Activated T-cell treated with anti-CD3 and anti-CD28 coated beads for 48 hours (primary cell): ENCODE data around the gene TEX55.
"Not testable (repeated sequence)": the region's sequence is repeated elsewhere in the genome, so short reads cannot be mapped to it uniquely, and the experiment has no call there.

Experiments
- DNase-seq: peaks from one replicate; pipeline ENCODE4 v3.0.0-alpha.2; 2020; ENCODE audit warnings: low read depth

TEX55 gene

DNA sequence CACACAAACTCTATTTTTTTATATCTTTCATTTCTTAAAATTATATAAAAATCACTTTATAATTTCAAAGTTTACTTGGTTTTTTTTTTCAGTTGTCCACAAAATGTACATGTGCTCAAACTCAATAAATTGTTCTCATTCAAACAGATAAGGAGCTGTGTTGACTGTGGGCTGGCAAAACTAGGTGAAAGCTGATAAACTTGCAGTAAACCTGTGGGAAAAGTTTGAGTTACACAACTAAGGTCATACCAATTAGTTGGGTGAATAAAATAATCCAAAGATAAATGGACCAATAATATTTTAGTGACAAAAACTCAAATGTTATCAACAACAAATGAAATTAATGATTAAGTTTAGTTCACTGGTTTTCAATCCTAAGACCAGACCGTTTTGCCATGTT lies 14.8 kb downstream of the TEX55 start:
- no peak for DNase-seq

DNA sequence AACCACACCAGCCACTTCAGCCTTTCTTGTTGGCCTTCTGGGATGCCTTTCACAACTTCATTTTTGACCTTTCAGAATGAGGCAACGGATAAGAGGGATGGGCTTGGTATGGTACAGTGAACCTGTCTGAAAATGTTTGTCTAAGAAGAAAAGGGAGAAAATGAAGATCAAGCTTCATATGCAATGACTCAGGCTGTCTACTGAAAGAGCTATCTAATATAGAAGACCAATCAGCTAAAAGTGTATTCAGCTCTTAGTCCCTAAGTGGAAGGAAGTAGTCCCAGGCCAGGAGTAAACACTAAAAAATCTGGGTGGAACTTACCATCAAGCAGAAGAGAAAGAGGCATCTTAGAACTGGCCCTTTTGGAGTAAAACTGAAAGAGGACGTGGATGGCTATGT lies 15.3 kb downstream of the TEX55 start:
- no peak for DNase-seq

DNA sequence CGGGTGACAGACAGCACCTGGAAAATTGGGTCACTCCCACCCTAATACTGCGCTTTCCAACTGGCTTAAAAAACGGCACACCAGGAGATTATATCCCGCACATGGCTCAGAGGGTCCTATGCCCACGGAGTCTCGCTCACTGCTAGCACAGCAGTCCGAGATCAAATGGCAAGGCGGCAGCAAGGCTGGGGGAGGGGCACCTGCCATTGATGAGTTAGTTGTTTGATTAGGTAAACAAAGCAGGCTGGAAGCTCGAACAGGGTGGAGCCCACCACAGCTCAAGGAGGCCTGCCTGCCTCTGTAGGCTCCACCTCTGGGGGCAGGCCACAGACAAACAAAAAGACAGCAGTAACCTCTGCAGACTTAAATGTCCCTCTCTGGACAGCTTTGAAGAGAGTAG lies 18.8 kb downstream of the TEX55 start:
- not testable (repeated sequence) for DNase-seq

DNA sequence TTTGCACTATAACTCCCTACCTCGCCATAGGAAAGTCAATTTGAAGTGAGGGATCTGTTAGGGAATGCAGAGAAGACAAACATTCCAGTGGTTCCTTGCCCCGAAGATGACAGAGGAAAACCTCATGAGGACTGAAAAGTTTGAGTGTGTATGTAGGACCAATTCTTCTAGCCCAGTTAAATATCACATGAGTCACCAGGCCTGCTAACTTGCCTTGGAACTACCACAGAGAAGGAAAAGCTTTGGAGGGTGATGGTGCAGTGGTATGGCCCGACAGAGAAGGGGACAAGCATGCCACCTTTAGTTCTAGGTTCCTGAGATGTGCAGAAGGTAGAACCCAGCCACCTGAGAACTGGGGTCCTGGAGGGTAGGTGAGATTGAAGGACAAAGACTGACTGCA lies 24.9 kb downstream of the TEX55 start:
- no peak for DNase-seq

DNA sequence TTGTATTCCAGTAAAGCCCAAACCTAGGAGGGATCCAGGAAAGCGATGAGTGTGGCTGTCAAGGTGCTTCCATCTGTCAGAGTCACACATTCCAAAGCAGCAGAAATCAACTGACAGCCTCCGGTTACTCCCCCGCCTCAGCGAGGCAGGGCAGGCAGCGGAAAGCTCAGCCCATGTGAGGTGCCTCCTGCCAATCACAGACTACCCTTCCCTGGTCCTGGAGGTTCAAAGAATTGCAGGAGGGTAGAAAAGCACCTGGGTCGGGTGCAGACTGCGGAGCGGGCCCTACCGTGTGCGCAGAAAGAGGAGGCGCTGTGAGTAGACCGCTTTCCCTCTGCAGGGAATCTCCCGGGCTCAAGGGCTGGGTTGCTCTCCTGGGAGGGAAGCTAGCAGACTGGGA lies 27.4 kb downstream of the TEX55 start, which contains the start of gene UPK1B:
Gene UPK1B, plus strand, starts transcription at position 274 of the 400 bp plus-strand sequence. CDS start 13,144 bp downstream, outside the sequence.
- DNase-seq, result no peak

DNA sequence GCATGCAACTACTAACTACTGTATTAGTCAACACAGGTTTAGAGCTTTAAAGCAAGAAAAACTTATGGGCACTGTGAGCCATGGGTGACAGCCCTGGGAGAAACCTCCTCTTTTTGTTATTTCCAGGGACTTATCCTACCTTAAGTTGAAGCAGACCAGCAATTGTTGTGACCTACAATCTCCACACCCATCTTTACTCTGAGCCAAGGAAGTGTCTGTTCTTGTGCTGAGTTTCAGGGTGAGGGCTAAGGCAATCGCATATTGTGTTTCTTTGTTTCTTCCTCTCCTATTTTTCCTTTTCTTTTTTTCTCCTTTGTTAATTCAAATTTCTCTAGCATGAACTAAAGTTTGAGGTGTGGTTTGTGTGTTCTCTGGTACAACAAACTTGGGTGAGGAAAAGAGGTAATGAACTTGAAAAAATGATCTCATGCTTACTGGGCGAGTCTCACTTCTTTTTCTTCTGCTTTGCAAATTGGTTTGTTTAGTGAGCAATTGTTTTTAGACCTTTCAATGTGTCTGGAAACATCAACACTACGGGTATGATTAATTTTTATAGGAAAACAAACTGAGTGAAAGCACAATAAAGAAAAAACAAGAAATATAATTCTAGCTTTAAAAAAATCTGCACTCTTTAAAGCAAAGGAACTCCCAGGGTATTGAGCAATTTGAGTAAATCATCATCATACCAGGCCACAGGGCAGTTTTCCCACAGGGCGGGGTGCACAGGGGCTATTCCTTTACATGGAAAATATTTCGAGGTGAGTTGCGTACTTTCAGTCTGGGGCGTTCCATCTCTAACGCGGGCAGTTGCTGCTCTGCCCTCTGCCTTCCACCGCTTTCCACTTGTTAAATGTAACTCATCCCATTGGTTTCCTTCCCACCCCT lies 30.1 kb downstream of the TEX55 start:
- DNase-seq, result no peak

DNA sequence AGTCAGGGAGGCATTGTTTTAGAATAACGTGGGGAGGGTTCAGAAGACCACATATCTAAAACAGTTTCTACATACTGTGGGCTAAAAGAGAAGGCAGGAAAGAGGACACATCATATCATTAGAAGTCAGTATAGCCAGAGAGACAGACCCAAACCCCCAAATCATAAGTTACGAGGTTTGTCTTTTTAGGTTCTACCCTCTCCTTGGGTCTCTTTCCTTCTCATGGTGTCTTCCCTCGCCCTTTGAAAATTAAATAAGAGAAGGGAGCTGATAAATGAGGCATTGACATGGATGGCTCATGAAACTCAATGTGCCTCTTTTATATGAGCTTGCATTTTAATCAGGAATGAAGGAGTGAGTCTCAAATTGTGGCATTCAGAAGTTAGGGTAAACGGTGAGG lies 30.8 kb downstream of the TEX55 start:
- DNase-seq, result no peak

DNA sequence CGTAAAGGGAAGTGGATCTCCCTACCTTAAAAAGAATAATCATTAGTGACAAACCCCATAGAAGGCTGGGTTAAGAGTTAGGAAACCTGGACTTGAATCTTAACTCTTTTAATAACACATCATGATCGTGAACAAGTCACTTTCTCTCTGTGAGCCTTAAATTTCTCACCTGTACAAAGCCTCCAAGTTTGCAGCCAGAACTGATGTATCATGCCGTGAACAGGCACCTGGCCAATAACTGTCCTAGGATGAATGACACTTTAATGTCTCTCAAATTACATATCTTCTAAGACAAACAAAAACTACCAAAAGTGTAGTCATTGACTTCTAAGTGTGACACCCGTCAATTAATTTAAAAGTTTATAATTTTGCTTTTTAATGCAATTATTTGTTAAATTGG lies 31.4 kb downstream of the TEX55 start:
- DNase-seq, result no peak

DNA sequence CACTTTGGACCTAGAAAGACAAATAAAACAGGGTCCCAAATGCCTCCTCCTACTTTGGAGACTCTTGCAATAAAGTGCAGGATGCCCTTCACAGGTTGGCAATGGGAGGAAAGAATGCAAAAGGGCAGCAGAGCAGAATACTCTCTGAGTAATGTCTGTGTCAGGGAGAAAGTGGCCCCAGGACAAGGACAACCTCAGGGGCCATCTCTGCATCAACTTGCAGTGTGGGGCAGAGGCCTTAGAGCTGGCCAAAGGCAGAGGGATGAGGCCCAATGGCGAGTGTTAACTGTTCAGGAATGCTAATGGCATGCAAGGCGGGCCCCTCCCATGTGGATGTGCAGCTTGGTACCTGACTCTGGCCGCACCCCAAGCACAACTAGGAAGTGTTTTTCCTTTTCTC lies 35.8 kb downstream of the TEX55 start:
- no peak for DNase-seq

DNA sequence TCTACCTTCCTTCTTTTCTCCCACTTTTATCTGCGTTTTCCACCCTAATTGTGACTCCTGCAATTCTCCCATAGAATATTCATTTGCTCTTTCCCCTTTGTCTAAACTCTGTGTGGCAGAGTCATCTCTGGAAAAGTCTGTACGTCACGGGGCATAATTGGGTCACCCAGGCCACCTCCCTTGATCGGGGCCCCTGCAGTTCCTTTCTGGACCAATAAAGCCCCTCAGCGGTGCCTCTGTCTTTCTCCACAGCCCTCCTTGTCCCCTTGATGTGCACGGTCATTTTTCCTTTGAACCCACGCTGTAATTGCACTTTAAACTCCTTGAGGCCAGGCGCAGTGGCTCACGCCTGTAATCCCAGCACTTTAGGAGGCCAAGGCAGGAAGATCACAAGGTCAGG lies 38.1 kb downstream of the TEX55 start:
- no peak for DNase-seq

DNA sequence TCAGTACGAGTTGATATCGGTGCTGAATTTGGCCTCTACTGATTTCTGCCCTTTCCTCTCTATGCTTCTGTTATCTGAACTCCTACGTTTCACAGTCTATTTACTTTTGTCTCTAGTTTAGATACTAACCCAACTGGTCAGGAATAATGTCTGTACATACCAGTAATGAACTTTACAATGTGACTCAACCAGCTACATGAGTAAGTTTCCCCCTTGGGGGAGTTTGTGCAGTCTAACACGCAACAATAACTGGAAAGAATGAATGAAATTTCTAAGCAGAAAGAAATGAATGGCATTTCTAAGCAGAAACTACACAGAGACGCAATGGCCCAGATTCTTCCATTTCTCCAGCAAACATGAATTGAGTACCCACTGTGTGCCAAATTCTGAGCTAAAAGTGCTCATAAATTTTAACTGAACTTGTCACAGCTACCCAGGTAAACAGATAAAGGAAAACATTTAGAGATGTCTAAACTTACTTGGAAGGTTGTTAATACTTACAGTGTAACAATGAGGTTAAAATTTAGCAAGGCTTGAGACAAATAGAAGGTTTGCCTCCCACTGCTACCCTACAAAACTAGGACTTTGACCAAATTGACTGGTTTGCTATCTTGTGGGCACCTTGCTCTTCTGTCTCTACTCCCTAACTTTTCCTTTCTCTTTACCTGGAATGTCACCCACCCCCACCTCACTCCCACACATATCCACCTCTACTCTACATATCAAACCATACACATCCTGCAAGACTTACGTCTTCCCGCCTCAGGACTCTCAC lies 39.0 kb downstream of the TEX55 start:
- no peak for DNase-seq

DNA sequence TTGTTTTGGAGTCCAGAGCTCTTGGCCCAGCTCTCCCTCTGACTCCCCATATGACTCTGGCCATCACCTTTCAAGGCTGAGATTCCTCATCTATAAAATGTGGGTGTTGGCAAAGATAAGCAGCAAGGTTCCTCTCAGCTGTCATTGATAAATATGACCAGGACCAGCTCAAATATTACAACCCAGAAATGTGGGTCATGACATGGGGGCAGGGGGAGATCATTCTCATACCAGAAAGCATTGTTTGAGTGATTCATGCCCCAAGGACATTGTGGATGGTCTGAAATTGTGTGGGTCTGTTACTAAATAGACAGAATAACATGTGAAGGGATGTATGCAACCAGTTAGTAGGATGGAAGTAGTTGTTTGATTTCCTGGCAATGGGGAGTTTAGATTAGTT lies 41.3 kb downstream of the TEX55 start:
- DNase-seq, result no peak

DNA sequence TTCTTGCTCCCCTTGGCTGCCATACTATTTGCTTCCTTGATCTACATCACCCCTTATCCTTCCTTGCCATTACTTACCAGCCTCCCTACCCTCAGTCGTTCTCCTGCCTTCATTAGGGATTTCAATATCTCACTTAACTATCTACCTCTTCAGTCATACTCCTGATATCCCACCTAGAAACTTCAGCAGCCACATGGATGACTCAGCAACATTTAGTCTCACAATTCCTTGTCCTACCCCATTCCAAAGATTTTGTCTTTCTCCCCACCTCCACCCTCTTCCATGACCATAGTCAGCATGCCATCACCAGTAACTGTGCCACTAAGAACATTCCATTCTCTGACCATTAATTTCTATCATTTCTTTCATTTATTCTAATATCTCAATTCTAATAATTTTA lies 45.8 kb downstream of the TEX55 start:
- DNase-seq, result no peak

DNA sequence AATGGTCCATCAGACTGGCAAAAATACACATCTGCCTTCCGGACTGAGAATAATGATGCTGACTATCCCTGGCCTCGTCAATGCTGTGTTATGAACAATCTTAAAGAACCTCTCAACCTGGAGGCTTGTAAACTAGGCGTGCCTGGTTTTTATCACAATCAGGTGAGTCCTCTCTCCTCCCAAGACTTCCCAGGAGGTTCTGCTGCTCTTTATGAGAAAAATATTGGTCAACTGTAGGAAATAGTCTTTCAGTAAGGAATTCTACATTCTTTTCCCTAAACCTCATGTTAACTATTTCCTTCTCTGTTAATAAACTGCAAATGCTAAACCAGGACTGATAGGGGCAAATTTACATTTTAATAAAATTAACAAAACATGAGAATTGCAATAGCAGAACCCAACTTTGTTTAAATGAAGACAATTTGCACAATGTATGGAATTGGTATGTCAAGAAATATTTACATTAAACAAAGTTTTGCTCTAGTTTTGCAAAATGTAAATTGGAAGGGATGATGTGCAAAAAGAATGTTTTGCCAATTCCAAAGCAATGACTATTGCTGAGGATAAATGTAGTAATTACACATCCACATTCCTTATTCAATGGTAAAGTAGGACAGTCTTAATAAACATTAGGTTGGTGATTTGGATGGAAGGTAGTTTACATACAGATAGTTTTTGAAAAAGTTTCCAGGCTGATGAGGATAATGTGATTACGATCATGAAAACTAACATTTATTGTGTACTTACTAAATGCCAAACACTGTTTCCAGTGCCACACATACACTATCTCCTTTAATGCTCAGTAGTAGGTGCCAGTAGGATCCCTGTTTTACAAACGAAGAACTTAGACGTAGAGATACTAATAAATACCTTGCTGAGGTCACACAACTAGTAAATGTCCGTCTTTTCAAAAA lies 48.5 kb downstream of the TEX55 start:
- no peak for DNase-seq

DNA sequence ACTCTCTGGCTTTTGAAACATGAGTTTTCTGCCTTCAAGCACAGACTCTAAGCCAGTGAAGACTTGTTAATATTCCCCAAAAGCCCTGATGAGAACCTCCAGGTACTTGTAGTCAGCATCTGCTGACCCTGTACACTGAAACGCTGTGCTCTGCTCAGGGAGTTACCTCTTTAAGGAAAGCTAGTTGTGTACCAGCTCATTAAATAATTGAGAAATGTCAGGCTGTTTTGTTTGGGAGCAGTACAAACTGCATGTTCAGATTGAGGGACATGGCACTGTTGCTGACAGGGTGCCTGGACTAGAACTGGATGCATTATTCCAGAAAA lies 49.1 kb downstream of the TEX55 start:
- DNase-seq, result no peak

DNA sequence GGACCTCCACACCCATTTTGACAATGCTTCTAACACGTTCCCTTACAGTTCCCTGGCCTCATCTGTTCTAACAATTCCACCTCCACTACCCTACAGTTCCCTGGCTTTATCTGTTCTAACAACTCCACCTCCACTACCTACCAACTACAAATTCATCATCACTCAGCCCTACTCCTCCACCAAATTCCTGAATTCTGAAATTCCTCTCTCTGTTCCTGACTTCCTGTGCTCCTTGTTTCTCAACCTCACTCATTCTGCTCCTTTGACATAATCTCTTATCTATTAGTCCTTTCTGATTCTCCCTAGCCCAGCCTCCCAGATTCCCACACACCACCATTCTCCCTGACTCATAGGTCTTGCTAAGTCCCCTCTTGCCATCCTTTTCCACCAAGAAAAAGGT lies 49.9 kb downstream of the TEX55 start:
- no peak for DNase-seq
